Activated naive CD4-positive, alpha-beta T cell treated with anti-CD3 and anti-CD28 coated beads for 36 hours (primary cell): ENCODE measurements around the gene MECR. TPM values are rescaled to one million over a fixed set of nuclear protein-coding genes. Genes with fewer than 3 reads are reported as not detected.
"Not testable (repeated sequence)": the region's sequence is repeated elsewhere in the genome, so short reads cannot be mapped to it uniquely, and the experiment has no call there.

Source experiments
- CTCF ChIA-PET: fragments of 350-600 bp; sonication (Branson Sonifier 250); formaldehyde crosslinking; loops from one replicate; lab custom pipeline; 2021; ENCODE audit warnings: antibody characterized with exemption; lab: Charles Lee
- DNase-seq: peaks from one replicate; pipeline ENCODE4 v3.0.0-alpha.2; 2020
- H3K27ac Mint-ChIP-seq: one replicate; pipeline ENCODE4 v1.8.0; 2021; ENCODE audit warnings: mild to moderate bottlenecking, mixed read lengths
- H3K27me3 Mint-ChIP-seq: one replicate; pipeline ENCODE4 v1.8.0; 2021; ENCODE audit warnings: low read depth, mixed read lengths
- H3K36me3 Mint-ChIP-seq: one replicate; pipeline ENCODE4 v1.8.0; 2021; ENCODE audit warnings: low read depth, mixed read lengths
- H3K4me1 Mint-ChIP-seq: one replicate; pipeline ENCODE4 v1.8.0; 2021; ENCODE audit warnings: low read depth, mixed read lengths
- H3K4me3 Mint-ChIP-seq: one replicate; pipeline ENCODE4 v1.8.0; 2021; ENCODE audit warnings: mild to moderate bottlenecking, moderate library complexity, mixed read lengths
- H3K9me3 Mint-ChIP-seq: one replicate; pipeline ENCODE4 v1.8.0; 2021; ENCODE audit warnings: mixed read lengths
- intact Hi-C: fragments of 100-400 bp; cut with micrococcal nuclease; formaldehyde crosslinking; loops from one replicate; pipeline ENCODE4 v1.15.1; 2023
- total RNA-seq, 2 experiments: library from RNA; stranded (reverse); gene quantifications; one replicate each; pipeline ENCODE4 v1.2.3, GENCODE V29; 2021

MECR gene
- total RNA-seq, 2 experiments from 2014 or later, result 35.7 to 36.3 TPM

DNA sequence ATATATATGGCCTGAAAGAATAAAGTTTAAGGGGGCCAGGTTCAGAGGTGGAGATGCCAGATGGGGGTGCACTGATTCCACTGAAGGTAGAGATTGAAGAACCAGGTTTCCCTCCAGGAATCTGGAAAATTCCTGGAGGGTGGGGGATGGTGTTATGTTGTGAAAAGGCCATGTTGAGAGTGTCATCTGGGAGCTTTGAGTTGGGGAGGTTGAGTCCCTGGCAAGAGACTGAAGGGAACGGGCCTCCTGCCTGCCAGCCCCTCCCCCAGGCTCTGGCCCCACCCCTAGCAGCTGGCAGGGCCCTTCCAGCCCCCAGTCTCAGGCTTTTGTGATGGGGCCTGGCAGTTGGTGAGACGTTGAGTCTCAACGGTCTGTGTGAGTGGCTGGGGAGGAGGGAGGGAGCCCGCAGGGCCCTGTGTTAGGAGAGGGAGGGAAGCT is 9.7 kb upstream of the MECR start:
- intact Hi-C loops, result no loop called here
- peaks cover 41% of the 10 kb centered on the region for H3K27me3 Mint-ChIP-seq
- H3K9me3 Mint-ChIP-seq, result no peaks in the 10 kb centered on the region
- no peak for DNase-seq
- H3K36me3 Mint-ChIP-seq, result no peaks in the 10 kb centered on the region
- CTCF ChIA-PET, result no interaction called here
- H3K4me1 Mint-ChIP-seq, result peaks cover 14% of the 10 kb centered on the region
- H3K4me3 Mint-ChIP-seq, result no peak overlapping the region
- no peak overlapping the region for H3K27ac Mint-ChIP-seq

DNA sequence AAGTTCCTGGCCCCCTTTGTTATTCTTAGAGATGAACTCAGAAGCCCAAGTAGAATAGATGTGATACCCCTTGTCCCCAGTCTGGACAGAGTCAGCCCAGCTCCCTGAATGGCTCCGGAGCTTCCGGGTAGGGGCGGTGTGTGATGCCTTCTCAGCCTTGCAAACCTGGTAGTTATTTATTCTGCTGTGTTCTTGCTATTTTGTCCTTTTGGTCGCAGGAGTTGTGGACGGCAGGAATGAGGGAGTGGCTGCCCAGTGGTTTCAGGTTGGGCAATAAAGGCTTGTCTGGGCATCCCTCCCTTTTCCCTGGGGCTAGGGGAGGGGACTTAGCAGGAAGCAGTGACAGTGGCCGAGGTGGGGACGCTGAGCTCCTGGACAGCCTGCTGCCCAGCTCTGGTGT is 8.4 kb upstream of the MECR start:
- Mint-ChIP-seq H3K4me3 (no peak overlapping the region), H3K27ac (no peak overlapping the region), H3K9me3 (no peaks in the 10 kb centered on the region), H3K4me1 (peaks cover 14% of the 10 kb centered on the region), H3K36me3 (no peaks in the 10 kb centered on the region), H3K27me3 (peaks cover 44% of the 10 kb centered on the region)
- CTCF ChIA-PET, result interaction anchor here (0.6 kb wide), 1 partner anchor 459 kb away, joined by 3 read pairs; no protein-coding TSS in a partner anchor
- DNase-seq, result no peak
- intact Hi-C loops, result loop anchor here (5.0 to 10.0 kb wide), 3 partner anchors 106 to 848 kb away; no protein-coding TSS in a partner anchor

DNA sequence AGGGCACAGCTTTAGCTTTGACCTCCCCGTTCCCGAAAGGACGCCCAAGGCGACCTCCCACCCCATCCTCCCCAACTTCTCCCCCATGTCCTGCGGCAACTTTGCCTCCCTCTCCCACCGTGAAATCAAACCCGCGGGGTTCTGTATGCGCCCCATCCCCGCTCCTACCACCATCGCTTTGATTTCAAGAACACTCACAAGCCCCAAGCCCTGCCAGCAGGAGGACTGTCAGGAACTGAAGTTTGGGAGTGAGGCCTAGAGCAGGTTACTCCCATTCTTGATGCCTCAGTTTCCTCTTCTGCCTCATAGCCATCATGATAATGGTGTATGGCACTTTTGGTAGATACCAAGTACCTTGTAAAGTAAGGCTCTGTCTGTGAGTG is 7.9 kb upstream of the MECR start:
- Mint-ChIP-seq H3K4me1 (peaks cover 14% of the 10 kb centered on the region), H3K4me3 (peak overlapping the region; percentile 29), H3K27ac (no peak overlapping the region), H3K9me3 (no peaks in the 10 kb centered on the region), H3K27me3 (peaks cover 44% of the 10 kb centered on the region), H3K36me3 (no peaks in the 10 kb centered on the region)
- intact Hi-C loops, result loop anchor here (5.0 to 10.0 kb wide), 3 partner anchors 106 to 849 kb away; no protein-coding TSS in a partner anchor
- no peak for DNase-seq
- CTCF ChIA-PET, result no interaction called here

DNA sequence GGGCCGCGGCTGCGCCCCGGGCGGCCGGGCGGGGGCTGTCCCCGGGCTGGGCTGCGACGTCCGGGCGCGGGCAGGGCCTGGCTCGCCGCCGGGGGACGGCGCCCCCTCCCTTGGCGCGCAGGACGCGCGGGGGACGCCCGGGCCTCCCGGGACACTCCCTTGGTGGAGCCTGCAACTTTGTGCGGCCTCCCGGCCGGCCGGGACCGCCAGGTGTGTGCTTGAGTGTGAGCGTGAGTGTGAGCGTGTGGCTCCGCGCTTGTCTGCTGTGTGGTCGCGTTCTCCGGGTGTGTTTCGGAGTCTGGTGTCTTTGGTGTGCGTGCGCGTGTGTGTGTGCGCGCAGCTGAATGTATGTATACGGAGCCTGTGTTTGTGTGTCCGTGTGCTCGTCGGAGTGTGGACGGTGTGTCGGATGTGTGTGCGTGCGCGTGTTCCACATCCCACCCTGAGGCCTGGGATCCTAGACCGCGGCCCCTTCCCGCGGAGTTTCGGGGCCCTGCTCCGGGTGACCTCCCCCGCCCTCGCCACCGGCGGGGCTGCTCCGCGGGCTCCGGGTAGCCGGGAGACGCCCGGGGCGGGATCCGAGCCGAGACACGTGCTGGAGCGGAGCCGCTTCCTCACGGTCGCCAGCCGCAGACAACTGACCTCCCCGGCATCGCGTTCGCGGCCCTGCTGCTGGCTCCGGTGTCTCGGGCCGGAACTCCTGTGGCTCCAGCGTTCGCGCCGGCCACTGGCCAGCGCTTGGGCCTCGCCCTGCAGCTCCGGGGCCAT is 7.3 kb upstream of the MECR start:
- intact Hi-C loops, result loop anchor here (2.0 to 10.0 kb wide), 5 partner anchors 107 to 1143 kb away; no protein-coding TSS in a partner anchor
- H3K9me3 Mint-ChIP-seq, result no peaks in the 10 kb centered on the region
- H3K27ac Mint-ChIP-seq, result no peak overlapping the region
- CTCF ChIA-PET, result no interaction called here
- peaks cover 14% of the 10 kb centered on the region for H3K4me1 Mint-ChIP-seq
- H3K27me3 Mint-ChIP-seq, result peaks cover 44% of the 10 kb centered on the region
- no peaks in the 10 kb centered on the region for H3K36me3 Mint-ChIP-seq
- DNase-seq, result no peak
- peak overlapping the region; percentile 58 for H3K4me3 Mint-ChIP-seq

DNA sequence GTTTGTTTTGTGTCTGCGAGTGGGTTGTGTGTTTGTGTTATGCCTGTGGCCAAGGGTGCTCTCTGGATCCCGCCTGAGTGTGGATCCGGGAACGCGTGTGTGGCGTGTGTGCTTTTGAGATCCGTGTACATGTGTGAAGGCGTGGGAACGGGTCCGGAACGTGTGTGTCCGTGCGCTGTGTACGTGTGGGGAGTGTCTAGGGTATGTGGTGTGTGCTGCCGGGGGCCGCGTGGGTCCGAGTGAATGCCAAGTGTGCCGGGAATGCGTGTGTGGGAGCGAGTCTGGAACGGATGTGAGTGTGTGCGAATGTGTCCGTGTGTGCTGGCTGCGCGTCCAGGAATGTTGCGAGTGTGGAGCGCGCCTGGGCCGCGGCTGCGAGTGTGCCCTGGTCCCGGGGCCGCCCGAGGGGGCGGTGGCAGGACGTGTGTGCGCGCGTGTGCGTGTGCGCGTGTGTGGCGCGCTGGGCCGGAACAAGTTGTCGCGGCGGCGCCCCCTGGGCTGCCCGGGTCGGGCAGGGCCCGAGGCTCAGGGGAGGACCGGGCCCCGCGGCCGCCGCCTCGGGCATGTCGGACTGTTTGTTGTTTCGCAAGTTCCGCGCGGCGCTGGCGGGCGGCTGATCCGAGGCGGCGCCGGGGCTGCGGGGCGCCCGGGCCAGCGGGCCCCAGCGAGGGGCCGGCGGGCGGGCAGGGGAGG is 6.5 kb upstream of the MECR start:
- intact Hi-C loops, result loop anchor here (2.0 to 10.0 kb wide), 5 partner anchors 108 to 1144 kb away; no protein-coding TSS in a partner anchor
- Mint-ChIP-seq H3K27ac (no peak overlapping the region), H3K4me3 (peak overlapping the region; percentile 65), H3K36me3 (no peaks in the 10 kb centered on the region), H3K27me3 (peaks cover 44% of the 10 kb centered on the region), H3K9me3 (no peaks in the 10 kb centered on the region), H3K4me1 (peaks cover 14% of the 10 kb centered on the region)
- no peak for DNase-seq
- CTCF ChIA-PET, result interaction anchor here (0.8 to 1.4 kb wide), 3 partner anchors 14 to 610 kb away, joined by 3 read pairs; no protein-coding TSS in a partner anchor

DNA sequence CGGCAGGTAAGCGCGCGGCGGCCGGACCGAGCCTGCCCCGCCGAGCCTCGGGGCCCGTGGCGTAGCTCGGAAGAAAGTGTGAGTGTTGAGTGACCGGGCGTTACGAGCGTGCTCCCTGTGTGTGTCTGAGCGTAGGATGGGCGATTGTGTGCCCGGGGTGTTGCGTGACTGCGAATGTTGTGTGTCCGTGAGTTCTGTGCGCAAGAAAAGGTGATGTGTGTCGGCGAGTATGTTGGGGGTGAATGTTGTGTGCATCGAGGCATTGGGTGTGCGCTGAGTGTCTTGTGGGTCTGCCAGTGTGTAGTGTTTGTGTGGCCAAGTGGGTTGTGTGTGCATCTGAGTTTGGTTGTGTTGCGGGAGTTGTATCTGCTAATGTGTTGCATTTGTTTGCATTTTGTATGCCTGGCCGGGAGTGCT is 6.0 kb upstream of the MECR start:
- H3K4me3 Mint-ChIP-seq, result peak overlapping the region; percentile 65
- H3K9me3 Mint-ChIP-seq, result no peaks in the 10 kb centered on the region
- intact Hi-C loops, result loop anchor here (1.0 to 10.0 kb wide), 6 partner anchors 108 to 1472 kb away; no protein-coding TSS in a partner anchor
- H3K27me3 Mint-ChIP-seq, result peaks cover 44% of the 10 kb centered on the region
- DNase-seq, result peak; percentile 16
- CTCF ChIA-PET, result interaction anchor here (0.6 to 1.4 kb wide), 4 partner anchors 15 to 611 kb away, joined by 3 read pairs; no protein-coding TSS in a partner anchor
- no peaks in the 10 kb centered on the region for H3K36me3 Mint-ChIP-seq
- peaks cover 14% of the 10 kb centered on the region for H3K4me1 Mint-ChIP-seq
- H3K27ac Mint-ChIP-seq, result no peak overlapping the region

DNA sequence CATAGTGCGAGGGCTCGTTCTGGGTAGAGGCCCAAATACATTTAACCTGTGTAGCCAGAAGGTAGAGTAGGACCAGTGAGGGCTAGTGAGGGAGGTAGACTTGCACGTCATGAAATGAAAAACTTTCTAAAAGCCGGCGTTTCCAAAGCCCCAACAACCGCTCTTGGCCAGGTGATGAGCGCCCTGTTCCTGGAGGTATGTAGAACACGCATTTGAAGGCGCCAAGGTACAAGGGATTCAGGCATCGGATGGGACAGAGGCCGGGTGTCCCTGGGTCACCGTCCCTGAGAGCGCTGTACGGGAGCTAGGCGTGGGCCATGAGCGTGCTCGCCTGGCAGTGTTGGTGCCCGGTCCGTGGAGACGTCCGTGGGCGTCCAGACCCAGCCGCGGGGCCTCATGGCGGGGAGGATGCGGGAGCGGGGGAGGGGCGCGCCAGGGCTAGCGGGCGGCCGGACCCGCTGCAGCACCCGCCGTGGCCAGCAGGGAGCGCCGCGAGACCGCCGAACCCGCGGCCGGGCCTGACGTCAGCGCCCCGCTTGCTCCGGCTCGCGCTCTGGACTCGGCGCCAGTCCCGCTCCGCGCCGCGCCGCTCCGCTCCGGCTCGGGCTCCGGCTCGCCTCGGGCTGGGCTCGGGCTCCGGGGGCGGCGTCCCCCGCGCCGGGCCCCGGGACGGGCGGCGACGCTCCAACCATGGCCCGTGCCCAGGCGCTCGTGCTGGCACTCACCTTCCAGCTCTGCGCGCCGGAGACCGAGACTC is 5.4 kb upstream of the MECR start, which contains the start of gene PTPRU:
TSS of gene PTPRU (plus strand) at position 568 of the 757 bp plus-strand sequence. CDS start at position 691, 123 bp downstream.
- Mint-ChIP-seq H3K4me3 (peak within 1 kb of the TSS; percentile 65), H3K27ac (no peak within 1 kb of the TSS), H3K4me1 (peaks cover 17% of the 10 kb centered on the region), H3K9me3 (no peaks in the 10 kb centered on the region), H3K36me3 (no peaks in the 10 kb centered on the region), H3K27me3 (peaks cover 42% of the 10 kb centered on the region)
- intact Hi-C loops, result loop anchor here (1.0 to 10.0 kb wide), 6 partner anchors 109 to 1472 kb away; no protein-coding TSS in a partner anchor
- CTCF ChIA-PET, result interaction anchor here (0.5 to 1.4 kb wide), 5 partner anchors 15 to 1445 kb away, joined by 3 read pairs; no protein-coding TSS in a partner anchor
- peak; percentile 77 for DNase-seq

DNA sequence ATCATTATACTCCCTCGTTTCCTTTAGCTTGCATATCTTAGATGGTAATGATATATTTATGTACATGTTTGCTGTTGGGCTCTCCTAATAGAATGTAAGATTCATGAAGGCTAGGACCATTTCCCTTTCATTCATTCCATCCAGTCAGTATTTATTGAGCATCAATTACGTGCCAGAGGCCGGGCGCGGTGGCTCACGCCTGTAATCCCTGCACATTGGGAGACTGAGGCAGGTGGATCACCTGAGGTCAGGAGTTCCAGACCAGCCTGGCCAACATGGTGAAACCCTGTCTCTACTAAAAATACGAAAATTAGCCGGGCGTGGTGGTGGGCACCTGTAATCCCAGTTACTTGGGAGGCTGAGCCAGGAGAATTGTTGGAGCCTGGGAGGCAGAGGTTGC is 4.1 kb upstream of the MECR start:
- peaks cover 19% of the 10 kb centered on the region for H3K4me1 Mint-ChIP-seq
- H3K9me3 Mint-ChIP-seq, DNase-seq, H3K27ac Mint-ChIP-seq, H3K36me3 Mint-ChIP-seq, CTCF ChIA-PET, H3K4me3 Mint-ChIP-seq: not testable (repeated sequence)
- peaks cover 32% of the 10 kb centered on the region for H3K27me3 Mint-ChIP-seq
- intact Hi-C loops, result loop anchor here (5.0 to 10.0 kb wide), 3 partner anchors 110 to 852 kb away; no protein-coding TSS in a partner anchor

DNA sequence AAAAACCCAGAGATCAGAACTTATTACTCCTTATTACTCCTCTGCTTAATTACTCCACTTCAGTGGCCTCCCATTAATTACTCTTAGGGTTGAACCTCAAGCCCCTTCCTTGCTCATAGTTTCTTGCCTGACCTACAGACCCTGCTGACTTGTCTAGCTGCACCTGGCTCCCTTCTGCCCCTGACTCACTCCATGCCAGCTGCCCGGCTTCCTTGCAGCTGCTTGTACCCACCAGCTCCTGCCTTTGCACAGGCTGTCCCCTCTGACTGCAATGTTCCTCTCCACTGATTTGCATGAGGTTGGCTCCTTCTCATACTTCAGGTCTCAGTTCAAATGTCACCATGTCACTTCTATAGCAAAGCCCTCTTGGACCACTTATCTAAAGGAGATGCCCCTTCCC is 3.7 kb upstream of the MECR start:
- Mint-ChIP-seq H3K9me3 (no peaks in the 10 kb centered on the region), H3K4me1 (peaks cover 23% of the 10 kb centered on the region), H3K36me3 (no peaks in the 10 kb centered on the region), H3K27me3 (peaks cover 28% of the 10 kb centered on the region), H3K27ac (no peak overlapping the region), H3K4me3 (no peak overlapping the region)
- DNase-seq, result no peak
- intact Hi-C loops, result loop anchor here (10.0 kb wide), 2 partner anchors 110 to 480 kb away; no protein-coding TSS in a partner anchor
- CTCF ChIA-PET, result no interaction called here

DNA sequence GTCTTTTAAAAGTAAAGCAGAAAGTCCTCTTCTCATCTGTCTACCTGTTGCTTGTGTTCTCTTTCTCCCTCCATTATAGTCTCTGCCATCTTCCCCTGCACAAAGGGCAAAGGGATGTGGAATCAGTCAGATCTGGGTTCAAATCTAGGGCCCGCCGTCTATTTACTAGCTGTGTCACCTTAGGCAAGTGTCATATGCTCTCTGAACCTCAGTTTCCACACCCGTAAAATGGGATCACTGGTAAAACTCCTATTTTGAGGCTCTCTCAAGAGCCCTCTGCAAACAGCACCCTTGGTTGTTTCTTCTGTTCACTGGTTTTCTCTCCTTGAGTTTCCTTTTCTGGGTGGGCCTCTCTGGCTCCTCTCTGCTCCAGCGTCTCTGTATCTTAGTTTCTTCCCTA is 3.0 kb upstream of the MECR start:
- intact Hi-C loops, result loop anchor here (10.0 kb wide), 2 partner anchors 111 to 481 kb away; no protein-coding TSS in a partner anchor
- Mint-ChIP-seq H3K4me3 (no peak overlapping the region), H3K9me3 (no peaks in the 10 kb centered on the region), H3K27ac (no peak overlapping the region), H3K36me3 (peaks cover 1% of the 10 kb centered on the region), H3K4me1 (peaks cover 24% of the 10 kb centered on the region), H3K27me3 (peaks cover 20% of the 10 kb centered on the region)
- CTCF ChIA-PET, result interaction anchor here (0.6 kb wide), 1 partner anchor 1583 kb away, joined by 3 read pairs; no protein-coding TSS in a partner anchor
- DNase-seq, result no peak

DNA sequence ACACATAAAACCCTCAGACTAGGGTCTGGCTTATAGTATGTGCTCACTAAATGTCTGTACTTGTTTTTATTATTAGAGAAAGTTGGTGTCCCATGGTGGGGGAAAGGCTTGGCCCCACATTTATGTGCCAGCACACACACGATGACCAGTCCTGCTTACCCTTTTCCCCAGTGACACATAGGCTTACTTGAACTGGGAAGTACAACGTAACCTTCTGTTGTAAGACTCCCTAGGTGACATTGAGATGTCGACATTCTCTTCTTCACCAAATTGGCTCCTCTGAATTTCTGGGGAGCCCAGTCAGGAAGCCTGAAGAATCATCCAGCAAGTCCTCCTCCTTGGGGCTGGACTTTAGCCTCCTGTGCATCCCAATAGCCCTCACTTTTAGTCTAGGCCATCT is 1.7 kb upstream of the MECR start:
- CTCF ChIA-PET, result no interaction called here
- Mint-ChIP-seq H3K4me1 (peaks cover 19% of the 10 kb centered on the region), H3K27ac (no peak overlapping the region), H3K36me3 (peaks cover 1% of the 10 kb centered on the region), H3K9me3 (no peaks in the 10 kb centered on the region), H3K27me3 (peaks cover 14% of the 10 kb centered on the region), H3K4me3 (no peak overlapping the region)
- no peak for DNase-seq
- intact Hi-C loops, result loop anchor here (10.0 kb wide), 2 partner anchors 112 to 482 kb away; no protein-coding TSS in a partner anchor
